Coronary artery (tissue), 2 donors: Measurements from ENCODE around the gene XRCC5.

Experiments used
- DNase-seq: peaks from one replicate; pipeline ENCODE4 v3.0.0-alpha.2; 2017; ENCODE audit warnings: low spot score
- H3K27ac ChIP-seq, 2 donors: fragments of 200-600 bp; sonication (generic); one replicate each; pipeline ENCODE4 v1.5.1; 2016 to 2019
- H3K4me3 ChIP-seq: fragments of 200-600 bp; sonication (generic); 2 replicates; pipeline ENCODE4 v1.5.1; 2016; ENCODE audit warnings: mild to moderate bottlenecking, moderate library complexity
- TF ChIP-seq, protein P1 (sequence below): fragments of 200-600 bp; sonication (generic); IDR thresholded peaks from one replicate; pipeline ENCODE4 v1.5.1; 2019; ENCODE audit warnings: antibody characterized with exemption

Gene XRCC5

DNA sequence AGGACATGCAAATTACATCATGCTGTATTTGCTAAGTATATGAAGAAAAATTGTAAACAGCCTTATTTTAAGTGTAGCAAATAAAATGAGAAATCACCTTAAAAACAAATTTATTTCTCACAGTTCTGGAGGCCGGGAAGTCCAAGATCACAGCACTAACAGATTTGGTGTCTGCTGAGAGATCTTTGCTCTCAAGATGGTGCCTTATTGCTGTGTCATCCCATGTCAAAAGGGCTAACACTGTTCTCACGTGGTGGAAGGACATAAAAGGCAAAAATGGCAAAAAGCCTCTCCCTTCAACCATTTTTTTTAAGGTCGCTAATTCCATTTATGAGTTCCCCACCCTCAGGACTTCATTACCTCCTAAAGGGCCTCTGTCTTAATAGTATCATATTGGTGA lies 12.1 kb downstream of the XRCC5 start:
- TF ChIP-seq, protein P1, sequence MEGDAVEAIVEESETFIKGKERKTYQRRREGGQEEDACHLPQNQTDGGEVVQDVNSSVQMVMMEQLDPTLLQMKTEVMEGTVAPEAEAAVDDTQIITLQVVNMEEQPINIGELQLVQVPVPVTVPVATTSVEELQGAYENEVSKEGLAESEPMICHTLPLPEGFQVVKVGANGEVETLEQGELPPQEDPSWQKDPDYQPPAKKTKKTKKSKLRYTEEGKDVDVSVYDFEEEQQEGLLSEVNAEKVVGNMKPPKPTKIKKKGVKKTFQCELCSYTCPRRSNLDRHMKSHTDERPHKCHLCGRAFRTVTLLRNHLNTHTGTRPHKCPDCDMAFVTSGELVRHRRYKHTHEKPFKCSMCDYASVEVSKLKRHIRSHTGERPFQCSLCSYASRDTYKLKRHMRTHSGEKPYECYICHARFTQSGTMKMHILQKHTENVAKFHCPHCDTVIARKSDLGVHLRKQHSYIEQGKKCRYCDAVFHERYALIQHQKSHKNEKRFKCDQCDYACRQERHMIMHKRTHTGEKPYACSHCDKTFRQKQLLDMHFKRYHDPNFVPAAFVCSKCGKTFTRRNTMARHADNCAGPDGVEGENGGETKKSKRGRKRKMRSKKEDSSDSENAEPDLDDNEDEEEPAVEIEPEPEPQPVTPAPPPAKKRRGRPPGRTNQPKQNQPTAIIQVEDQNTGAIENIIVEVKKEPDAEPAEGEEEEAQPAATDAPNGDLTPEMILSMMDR = no peak

DNA sequence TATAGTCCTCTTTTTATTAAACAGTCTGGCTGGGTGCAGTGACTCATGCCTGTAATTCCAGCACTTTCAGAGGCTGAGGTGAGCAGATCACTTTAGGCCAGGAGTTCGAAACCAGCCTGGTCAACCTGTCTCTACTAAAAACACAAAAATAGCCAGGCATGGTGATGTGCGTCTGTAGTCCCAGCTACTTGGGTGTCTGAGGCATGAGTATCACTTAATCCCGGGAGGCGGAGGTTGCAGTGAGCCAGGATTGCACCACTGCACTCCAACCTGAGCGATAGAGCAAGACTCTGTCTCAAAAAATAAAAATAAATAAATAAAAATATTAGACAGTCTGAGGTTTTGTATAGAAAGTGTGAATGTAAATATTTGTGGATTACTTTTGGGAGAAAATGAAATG lies 17.8 kb downstream of the XRCC5 start:
- Histone ChIP-seq H3K4me3 (no peak overlapping the region), H3K27ac (no peak overlapping the region)
- no peak for DNase-seq
- TF ChIP-seq, protein P1 = no peak

More for the DNA sequence above, 12.1 kb downstream of the XRCC5 start:
- DNase-seq = no peak
- H3K4me3 ChIP-seq = no peak overlapping the region
- no peak overlapping the region for H3K27ac ChIP-seq

GRCh38 chr2:216130346-216130971 lies 21.3 kb downstream of the XRCC5 start:
- Histone ChIP-seq H3K4me3 (no peak overlapping the region), H3K27ac (no peak overlapping the region)
- TF ChIP-seq, protein P1 = no peak
- DNase-seq = no peak

DNA sequence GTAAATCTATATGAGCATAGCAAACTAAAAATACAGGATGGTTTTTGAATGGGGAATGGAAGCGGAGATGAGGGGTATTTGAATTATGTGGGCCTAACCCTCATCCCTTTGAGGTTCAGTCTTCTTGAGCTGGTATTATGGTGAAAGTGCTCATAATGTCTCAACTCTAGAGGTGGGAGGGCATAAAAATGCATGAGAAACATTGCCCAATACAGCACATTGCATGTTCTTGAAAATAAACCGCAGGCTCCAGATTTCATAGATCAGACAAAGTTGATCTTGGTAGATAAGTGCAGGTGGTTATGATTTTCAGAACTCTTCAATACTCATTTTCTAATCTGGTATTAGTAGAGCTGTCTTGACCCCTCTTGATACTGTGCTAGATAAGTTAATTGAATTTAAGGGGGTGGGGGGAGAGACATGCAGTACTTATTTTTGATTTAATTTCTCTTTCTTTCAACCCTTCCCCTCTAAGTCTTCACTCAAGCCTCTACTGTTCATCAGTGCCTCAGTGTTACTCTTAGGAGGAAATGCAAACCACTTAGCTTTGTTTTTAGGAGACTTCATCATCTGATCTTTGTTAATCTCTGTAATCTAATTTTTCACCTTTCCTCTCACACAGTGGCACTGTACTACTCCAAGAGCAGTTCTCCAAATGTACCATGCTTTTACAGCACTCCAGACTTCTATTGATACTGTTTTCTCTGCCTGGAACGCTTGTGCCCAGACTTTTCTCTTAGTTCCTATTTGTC lies 22.2 kb downstream of the XRCC5 start:
- no peak for DNase-seq
- H3K4me3 ChIP-seq = no peak overlapping the region
- TF ChIP-seq, protein P1 = no peak
- H3K27ac ChIP-seq = no peak overlapping the region

GRCh38 chr2:216132585-216132984 lies 23.4 kb downstream of the XRCC5 start:
- no peak overlapping the region for H3K27ac ChIP-seq
- no peak overlapping the region for H3K4me3 ChIP-seq
- DNase-seq = no peak
- TF ChIP-seq, protein P1 = no peak

- no peak overlapping the region for H3K27ac ChIP-seq
- DNase-seq = no peak
- TF ChIP-seq, protein P1 = no peak
- H3K4me3 ChIP-seq = no peak overlapping the region
Measured at GRCh38 chr2:216133397-216133796, 24.2 kb downstream of the XRCC5 start.
